KMS-11 (cell line): ENCODE data around the gene XRCC5.

Source experiments
- H2AFZ ChIP-seq: fragments of 200-600 bp; sonication (generic); 2 replicates; pipeline ENCODE4 v1.6.1; 2016; ENCODE audit warnings: antibody characterized with exemption, mixed run types, low read depth
- H3K27ac ChIP-seq: fragments of 200-600 bp; sonication (generic); 2 replicates; pipeline ENCODE4 v1.6.1; 2016; ENCODE audit warnings: mild to moderate bottlenecking, mixed run types
- H3K27me3 ChIP-seq: fragments of 200-600 bp; sonication (generic); 2 replicates; pipeline ENCODE4 v1.6.1; 2017; ENCODE audit warnings: mild to moderate bottlenecking, low read depth, mixed run types, moderate library complexity; ENCODE audit not compliant: insufficient read depth
- H3K36me3 ChIP-seq: fragments of 200-600 bp; sonication (generic); 2 replicates; pipeline ENCODE4 v1.6.1; 2017; ENCODE audit warnings: mild to moderate bottlenecking, mixed run types; ENCODE audit not compliant: insufficient read depth
- H3K4me1 ChIP-seq: fragments of 200-600 bp; sonication (generic); 2 replicates; pipeline ENCODE4 v1.6.1; 2016; ENCODE audit warnings: mild to moderate bottlenecking, low read depth, mixed run types; ENCODE audit not compliant: poor library complexity, severe bottlenecking
- H3K4me2 ChIP-seq: fragments of 200-600 bp; sonication (generic); 2 replicates; pipeline ENCODE4 v1.7.0; 2016; ENCODE audit warnings: mild to moderate bottlenecking, mixed run types
- H3K4me3 ChIP-seq: fragments of 200-600 bp; sonication (generic); IDR thresholded peaks from 2 replicates; pipeline ENCODE4 v1.6.1; 2017; ENCODE audit warnings: low read depth, low read length, mixed read lengths; ENCODE audit not compliant: insufficient read depth
- H3K79me2 ChIP-seq: fragments of 200-600 bp; sonication (generic); 2 replicates; pipeline ENCODE4 v1.6.1; 2016; ENCODE audit warnings: low read depth, mixed run types; ENCODE audit not compliant: insufficient read depth
- H3K9ac ChIP-seq: fragments of 200-600 bp; sonication (generic); 2 replicates; pipeline ENCODE4 v1.6.1; 2016; ENCODE audit warnings: mild to moderate bottlenecking, mixed run types
- H4K20me1 ChIP-seq: fragments of 200-600 bp; sonication (generic); 2 replicates; pipeline ENCODE4 v1.6.1; 2016; ENCODE audit warnings: mild to moderate bottlenecking, mixed run types; ENCODE audit not compliant: insufficient read depth
- TF ChIP-seq, protein P1 (sequence below): fragments of 200-600 bp; sonication (generic); conservative IDR thresholded peaks from 2 replicates; pipeline ENCODE4 v1.6.1; 2017; ENCODE audit warnings: low read depth, mild to moderate bottlenecking, antibody characterized with exemption, low read length, moderate library complexity, mixed read lengths

XRCC5 gene

GRCh38 chr2:216179015-216179414, 69.9 kb downstream of the XRCC5 start:
- no peak overlapping the region for H3K27ac ChIP-seq
- H3K4me1 ChIP-seq: peaks cover 13% of the 10 kb centered on the region
- H3K9ac ChIP-seq: no peak overlapping the region
- H2AFZ ChIP-seq: no peak overlapping the region
- TF ChIP-seq, protein P1, sequence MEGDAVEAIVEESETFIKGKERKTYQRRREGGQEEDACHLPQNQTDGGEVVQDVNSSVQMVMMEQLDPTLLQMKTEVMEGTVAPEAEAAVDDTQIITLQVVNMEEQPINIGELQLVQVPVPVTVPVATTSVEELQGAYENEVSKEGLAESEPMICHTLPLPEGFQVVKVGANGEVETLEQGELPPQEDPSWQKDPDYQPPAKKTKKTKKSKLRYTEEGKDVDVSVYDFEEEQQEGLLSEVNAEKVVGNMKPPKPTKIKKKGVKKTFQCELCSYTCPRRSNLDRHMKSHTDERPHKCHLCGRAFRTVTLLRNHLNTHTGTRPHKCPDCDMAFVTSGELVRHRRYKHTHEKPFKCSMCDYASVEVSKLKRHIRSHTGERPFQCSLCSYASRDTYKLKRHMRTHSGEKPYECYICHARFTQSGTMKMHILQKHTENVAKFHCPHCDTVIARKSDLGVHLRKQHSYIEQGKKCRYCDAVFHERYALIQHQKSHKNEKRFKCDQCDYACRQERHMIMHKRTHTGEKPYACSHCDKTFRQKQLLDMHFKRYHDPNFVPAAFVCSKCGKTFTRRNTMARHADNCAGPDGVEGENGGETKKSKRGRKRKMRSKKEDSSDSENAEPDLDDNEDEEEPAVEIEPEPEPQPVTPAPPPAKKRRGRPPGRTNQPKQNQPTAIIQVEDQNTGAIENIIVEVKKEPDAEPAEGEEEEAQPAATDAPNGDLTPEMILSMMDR: no peak
- peaks cover 56% of the 10 kb centered on the region; the same call in 1 of the 2 replicates for H3K79me2 ChIP-seq
- no peak overlapping the region for H3K4me3 ChIP-seq
- no peaks in the 10 kb centered on the region for H3K27me3 ChIP-seq
- no peaks in the 10 kb centered on the region for H4K20me1 ChIP-seq
- no peak overlapping the region for H3K4me2 ChIP-seq
- peaks cover under 1% of the 10 kb centered on the region; the same call in 1 of the 2 replicates for H3K36me3 ChIP-seq

DNA sequence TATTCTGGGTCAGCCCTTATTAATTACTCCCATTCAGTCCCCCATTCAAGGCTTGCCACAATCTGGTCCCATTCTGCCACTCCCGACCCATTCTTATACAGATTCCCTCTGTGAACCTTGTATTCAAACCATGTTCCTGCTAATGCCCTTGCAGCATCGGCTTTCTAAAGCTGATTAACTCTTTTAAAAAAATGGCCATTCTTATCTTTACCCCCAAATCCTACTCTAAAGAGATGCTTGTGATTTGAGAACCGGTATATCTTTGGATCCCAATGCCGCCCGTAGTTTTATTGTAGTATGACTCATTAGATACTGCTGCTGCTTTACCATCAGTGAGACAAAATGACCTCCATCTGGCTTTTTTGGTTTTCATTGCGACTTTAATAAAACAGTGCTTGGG, 72.2 kb downstream of the XRCC5 start:
- H3K4me2 ChIP-seq: no peak overlapping the region
- no peak overlapping the region for H3K4me3 ChIP-seq
- peaks cover 70% of the 10 kb centered on the region; the same call in 1 of the 2 replicates for H3K79me2 ChIP-seq
- no peak overlapping the region for H2AFZ ChIP-seq
- H4K20me1 ChIP-seq: no peaks in the 10 kb centered on the region
- no peaks in the 10 kb centered on the region for H3K27me3 ChIP-seq
- H3K27ac ChIP-seq: no peak overlapping the region
- peaks cover 4% of the 10 kb centered on the region; the same call in 1 of the 2 replicates for H3K36me3 ChIP-seq
- H3K9ac ChIP-seq: no peak overlapping the region
- TF ChIP-seq, protein P1: no peak
- H3K4me1 ChIP-seq: peaks cover 16% of the 10 kb centered on the region

GRCh38 chr2:216181953-216182461, 72.9 kb downstream of the XRCC5 start:
- Histone ChIP-seq H3K4me2 (no peak overlapping the region), H3K9ac (no peak overlapping the region), H3K27me3 (no peaks in the 10 kb centered on the region), H4K20me1 (no peaks in the 10 kb centered on the region), H3K27ac (no peak overlapping the region), H3K36me3 (peaks cover 7% of the 10 kb centered on the region; the same call in 1 of the 2 replicates), H3K79me2 (peaks cover 70% of the 10 kb centered on the region; the same call in 1 of the 2 replicates), H3K4me1 (peaks cover 23% of the 10 kb centered on the region), H3K4me3 (no peak overlapping the region), H2AFZ (no peak overlapping the region)
- TF ChIP-seq, protein P1: no peak

- Histone ChIP-seq H3K27me3 (no peaks in the 10 kb centered on the region), H3K4me2 (no peak overlapping the region), H3K4me1 (peaks cover 30% of the 10 kb centered on the region), H3K79me2 (peaks cover 64% of the 10 kb centered on the region; the same call in 1 of the 2 replicates), H3K36me3 (peaks cover 7% of the 10 kb centered on the region; the same call in 1 of the 2 replicates), H3K4me3 (no peak overlapping the region), H2AFZ (no peak overlapping the region), H4K20me1 (0 out of 2 replicates have a peak, but pooled peaks cover 2% of the 10 kb centered on the region), H3K27ac (no peak overlapping the region), H3K9ac (no peak overlapping the region)
- TF ChIP-seq, protein P1: no peak
Measured at GRCh38 chr2:216183462-216183861, 74.3 kb downstream of the XRCC5 start.
